Esophagus squamous epithelium (tissue), 5 donors: ENCODE results near the gene KSR1. TPM values are rescaled to one million over a fixed set of nuclear protein-coding genes. Genes with fewer than 3 reads are reported as not detected.

Experiments used
- DNase-seq: peaks from one replicate; lab custom pipeline; 2025; lab: John Stamatoyannopoulos, UW
- H3K27ac ChIP-seq, 4 donors: fragments of 200-600 bp; sonication (generic); one replicate each; pipeline ENCODE4 v1.5.1; 2016 to 2019; ENCODE audit warnings: mild to moderate bottlenecking in 1 of 4
- H3K27me3 ChIP-seq, 4 donors: fragments of 200-600 bp; sonication (generic); 1 replicate in 3 of 4; 2 replicates in 1 of 4; pipeline versions ENCODE4 v1.5.1 to v1.6.0; 2017 to 2021; ENCODE audit warnings: antibody characterized with exemption in 1 of 4
- H3K36me3 ChIP-seq, 3 donors: fragments of 200-600 bp; sonication (generic); one replicate each; pipeline ENCODE4 v1.5.1; 2016 to 2019
- H3K4me1 ChIP-seq, 3 donors: fragments of 200-600 bp; sonication (generic); one replicate each; pipeline ENCODE4 v1.5.1; 2017 to 2019
- H3K4me3 ChIP-seq, 4 donors: fragments of 200-600 bp; sonication (generic); 1 replicate in 3 of 4; 2 replicates in 1 of 4; pipeline ENCODE4 v1.5.1; 2016 to 2019; ENCODE audit warnings: mild to moderate bottlenecking in 2 of 4, moderate library complexity in 1 of 4
- H3K9me3 ChIP-seq, 3 donors: fragments of 200-600 bp; sonication (generic); one replicate each; pipeline ENCODE4 v1.5.1; 2016 to 2019
- POLR2A ChIP-seq, 4 donors: fragments of 450-650 bp; IDR thresholded peaks; one replicate each; pipeline ENCODE4 v1.6.1; 2017; ENCODE audit warnings: antibody characterized with exemption in 4 of 4, mild to moderate bottlenecking in 4 of 4, moderate library complexity in 3 of 4
- WGBS, 2 donors: methylation state at CpG; one replicate each; pipeline ENCODE4 v1.1.5; 2018; 5-methylcytosine and 5-hydroxymethylcytosine counted together
- intact Hi-C: fragments of 100-400 bp; cut with DNase I; formaldehyde crosslinking; loops from one replicate; pipeline ENCODE4 v1.15.0; 2022
- total RNA-seq, 4 donors: library from RNA; depleted of rRNA; stranded (reverse); fragments of >200 nt; gene quantifications; one replicate each; pipeline ENCODE4 v1.1.0, GENCODE V29; 2016
- TF ChIP-seq, protein P1 (sequence below), 6 experiments: fragments of 450-650 bp in 4 of 6; fragments of 200-600 bp in 2 of 6; sonication (generic) in 2 of 6; IDR thresholded peaks; one replicate each; pipeline ENCODE4 v1.5.1; 2016 to 2019; ENCODE audit warnings: antibody characterized with exemption in 6 of 6, mild to moderate bottlenecking in 4 of 6, moderate library complexity in 4 of 6
- donor health status: DM: yes; HTN: yes; CAD: no.

KSR1 gene
- total RNA-seq, 4 donors from 2014 or later: 22.3 to 32.4 (median 31.0) TPM

DNA sequence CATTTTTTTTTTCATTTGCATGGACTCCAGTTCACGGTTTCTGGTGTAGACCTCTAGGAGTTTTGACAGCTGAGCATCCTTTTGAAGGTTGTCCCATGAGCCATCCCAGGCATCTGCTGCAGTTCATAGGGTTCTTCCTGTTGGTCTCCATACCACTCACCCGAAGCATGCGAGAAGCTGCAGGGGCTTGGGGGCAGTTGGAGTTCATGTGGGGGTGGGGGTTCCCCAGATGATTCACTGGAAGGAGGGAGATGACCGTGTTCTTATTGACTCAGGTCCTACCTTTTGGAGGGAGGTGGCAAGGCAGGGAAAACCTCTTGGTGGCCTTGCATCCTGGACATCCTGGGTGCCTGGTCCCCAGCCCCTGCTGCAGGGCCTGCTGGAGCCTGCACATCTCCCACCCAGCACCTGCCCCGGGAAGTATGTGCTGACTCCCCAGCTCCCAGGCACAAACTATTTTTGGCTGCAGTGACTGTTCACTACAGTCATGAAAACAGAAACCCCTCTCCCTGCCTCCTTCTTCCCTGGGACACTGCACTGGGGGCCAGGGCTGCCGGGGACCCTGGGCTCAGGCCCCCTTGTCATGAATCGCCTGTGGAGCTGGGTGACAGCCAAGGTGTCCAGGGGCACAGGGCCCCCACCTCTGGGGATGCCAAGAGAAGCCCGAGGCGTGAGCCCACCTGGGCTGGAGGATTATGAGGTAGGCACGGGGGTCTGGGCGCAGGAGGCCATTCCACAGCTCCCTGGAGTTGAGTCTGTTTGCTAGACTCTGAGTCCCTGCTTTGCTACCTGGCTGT is 109.8 kb downstream of the KSR1 start:
- 39 to 81% methylated on average over 5 to 10 of the region's 11 CpGs for WGBS, 2 donors
- H3K4me3 ChIP-seq: no peak overlapping the region
- H3K27ac ChIP-seq: peak overlapping the region in 2 of 4 donors; percentile 10 to 57
- H3K36me3 ChIP-seq: peaks cover 0 to 34% (median 0%) of the 10 kb centered on the region in 3 donors
- no peak for TF ChIP-seq POLR2A (IDR thresholded peaks at IDR 0.05)
- TF ChIP-seq, protein P1, sequence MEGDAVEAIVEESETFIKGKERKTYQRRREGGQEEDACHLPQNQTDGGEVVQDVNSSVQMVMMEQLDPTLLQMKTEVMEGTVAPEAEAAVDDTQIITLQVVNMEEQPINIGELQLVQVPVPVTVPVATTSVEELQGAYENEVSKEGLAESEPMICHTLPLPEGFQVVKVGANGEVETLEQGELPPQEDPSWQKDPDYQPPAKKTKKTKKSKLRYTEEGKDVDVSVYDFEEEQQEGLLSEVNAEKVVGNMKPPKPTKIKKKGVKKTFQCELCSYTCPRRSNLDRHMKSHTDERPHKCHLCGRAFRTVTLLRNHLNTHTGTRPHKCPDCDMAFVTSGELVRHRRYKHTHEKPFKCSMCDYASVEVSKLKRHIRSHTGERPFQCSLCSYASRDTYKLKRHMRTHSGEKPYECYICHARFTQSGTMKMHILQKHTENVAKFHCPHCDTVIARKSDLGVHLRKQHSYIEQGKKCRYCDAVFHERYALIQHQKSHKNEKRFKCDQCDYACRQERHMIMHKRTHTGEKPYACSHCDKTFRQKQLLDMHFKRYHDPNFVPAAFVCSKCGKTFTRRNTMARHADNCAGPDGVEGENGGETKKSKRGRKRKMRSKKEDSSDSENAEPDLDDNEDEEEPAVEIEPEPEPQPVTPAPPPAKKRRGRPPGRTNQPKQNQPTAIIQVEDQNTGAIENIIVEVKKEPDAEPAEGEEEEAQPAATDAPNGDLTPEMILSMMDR (IDR thresholded peaks at IDR 0.05): no peak
- intact Hi-C loops: no loop called here
- H3K9me3 ChIP-seq: no peaks in the 10 kb centered on the region
- H3K27me3 ChIP-seq: no peaks in the 10 kb centered on the region
- DNase-seq: no peak
- peaks cover 0 to 24% (median 9%) of the 10 kb centered on the region in 3 donors for H3K4me1 ChIP-seq

DNA sequence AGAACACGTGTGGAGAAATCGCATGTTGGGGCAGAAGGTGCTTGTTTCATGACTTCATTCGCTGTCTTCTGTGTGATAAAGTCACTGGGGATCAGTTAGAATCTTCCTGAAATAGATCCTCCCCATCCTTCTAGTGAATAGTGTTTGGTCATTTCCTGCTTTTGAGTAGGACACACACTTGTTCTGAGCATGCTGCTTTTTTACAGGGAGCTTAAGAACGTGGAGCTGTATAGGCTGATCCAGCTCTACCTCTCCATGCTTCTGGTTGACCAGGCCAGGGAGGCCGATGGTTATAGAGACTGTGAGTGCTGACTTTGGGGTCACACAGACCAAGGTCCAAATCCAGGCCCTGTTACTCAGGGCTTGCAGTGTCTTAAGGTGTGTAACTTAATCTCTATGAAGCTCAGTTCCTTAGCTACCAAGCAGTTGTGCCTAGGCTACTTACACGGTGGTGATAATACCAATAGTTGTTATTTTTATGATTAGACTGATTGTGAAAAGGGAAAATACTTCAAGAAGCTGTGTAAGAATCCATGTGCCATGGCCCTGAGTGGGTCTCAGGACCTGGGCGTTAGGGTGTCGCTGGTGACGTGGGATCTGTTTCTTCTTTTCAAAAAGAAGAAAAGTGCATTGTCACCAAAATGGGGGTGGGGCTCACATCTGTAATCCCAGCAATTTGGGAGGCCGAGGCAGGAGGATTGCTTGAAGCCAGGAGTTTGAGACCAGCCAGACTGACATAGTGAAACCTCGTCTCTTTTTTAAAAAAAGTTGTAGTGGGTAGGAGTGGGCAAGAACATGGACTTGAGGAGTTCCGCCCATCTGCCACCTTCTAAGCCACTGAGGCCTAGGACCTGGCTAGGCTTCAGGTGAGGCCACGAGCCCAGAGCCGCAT is 110.7 kb downstream of the KSR1 start:
- H3K9me3 ChIP-seq: no peaks in the 10 kb centered on the region
- no peak overlapping the region for H3K4me3 ChIP-seq
- intact Hi-C loops: no loop called here
- peak overlapping the region in 2 of 4 donors; percentile 10 to 57 for H3K27ac ChIP-seq
- no peaks in the 10 kb centered on the region for H3K27me3 ChIP-seq
- H3K36me3 ChIP-seq: peaks cover 0 to 41% (median 0%) of the 10 kb centered on the region in 3 donors
- no peak for DNase-seq
- TF ChIP-seq POLR2A (IDR thresholded peaks at IDR 0.05): no peak
- TF ChIP-seq, protein P1 (IDR thresholded peaks at IDR 0.05): no peak
- WGBS, 2 donors: 89 to 91% methylated on average over 7 to 14 of the region's 14 CpGs
- H3K4me1 ChIP-seq: peaks cover 0 to 25% (median 7%) of the 10 kb centered on the region in 3 donors

DNA sequence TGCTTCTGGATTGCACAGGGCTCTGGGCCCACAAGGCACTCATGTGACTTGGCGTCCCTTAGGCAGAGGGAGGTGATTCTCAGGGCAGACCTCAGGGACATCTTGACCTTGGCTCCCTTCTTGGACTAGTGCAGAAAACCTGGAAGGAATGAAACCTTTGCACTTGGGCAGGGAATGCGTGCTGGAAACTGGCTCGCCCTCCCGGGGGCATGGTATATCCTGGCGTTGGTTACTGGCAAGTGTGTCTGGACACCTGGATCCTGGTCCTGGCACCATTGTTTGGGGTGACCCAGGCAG is 111.3 kb downstream of the KSR1 start:
- Histone ChIP-seq H3K4me3 (no peak overlapping the region), H3K27me3 (no peaks in the 10 kb centered on the region), H3K4me1 (peaks cover 0 to 25% (median 7%) of the 10 kb centered on the region in 3 donors), H3K36me3 (peaks cover 0 to 41% (median 0%) of the 10 kb centered on the region in 3 donors), H3K27ac (no peak overlapping the region), H3K9me3 (no peaks in the 10 kb centered on the region)
- intact Hi-C loops: no loop called here
- 60% methylated on average over 3 of the region's 5 CpGs; no CpG with 5 or more reads in 1 of the 2 donors for WGBS, 2 donors
- no peak for DNase-seq
- TF ChIP-seq, protein P1 (IDR thresholded peaks at IDR 0.05): no peak
- no peak for TF ChIP-seq POLR2A (IDR thresholded peaks at IDR 0.05)

DNA sequence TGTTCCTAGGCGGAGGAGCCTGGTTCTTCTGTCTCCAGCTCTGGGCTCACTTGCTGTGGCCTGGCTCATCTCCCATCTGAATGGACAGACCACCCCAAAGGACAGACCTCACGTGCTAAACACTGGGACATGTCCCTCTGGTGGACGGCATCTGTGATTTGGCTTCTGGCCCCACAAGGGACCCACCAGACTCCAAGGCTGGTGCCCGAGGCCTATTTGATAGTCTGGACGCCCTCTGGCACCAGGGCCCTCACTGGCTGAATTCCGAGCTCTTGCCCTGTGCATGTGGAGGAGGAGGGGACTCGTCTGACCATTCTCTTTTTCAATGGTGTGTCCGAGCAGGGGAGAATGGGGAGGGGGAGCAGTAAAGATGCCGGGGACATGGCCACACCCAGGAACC is 112.0 kb downstream of the KSR1 start:
- Histone ChIP-seq H3K27ac (no peak overlapping the region), H3K36me3 (peaks cover 0 to 41% (median 0%) of the 10 kb centered on the region in 3 donors), H3K9me3 (no peaks in the 10 kb centered on the region), H3K4me1 (peaks cover 0 to 25% (median 7%) of the 10 kb centered on the region in 3 donors), H3K27me3 (no peaks in the 10 kb centered on the region), H3K4me3 (no peak overlapping the region)
- intact Hi-C loops: no loop called here
- no peak for TF ChIP-seq POLR2A (IDR thresholded peaks at IDR 0.05)
- TF ChIP-seq, protein P1 (IDR thresholded peaks at IDR 0.05): no peak
- no peak for DNase-seq
- WGBS, 2 donors: 96 to 100% methylated on average over 1 to 4 of the region's 9 CpGs
